ENCODE results near the gene C1orf94. TPM values are rescaled to one million over a fixed set of nuclear protein-coding genes. Genes with fewer than 3 reads are reported as not detected.

The C1orf94 gene
- total RNA-seq, 1 experiment from 2014 or later: 6.0 TPM

DNA sequence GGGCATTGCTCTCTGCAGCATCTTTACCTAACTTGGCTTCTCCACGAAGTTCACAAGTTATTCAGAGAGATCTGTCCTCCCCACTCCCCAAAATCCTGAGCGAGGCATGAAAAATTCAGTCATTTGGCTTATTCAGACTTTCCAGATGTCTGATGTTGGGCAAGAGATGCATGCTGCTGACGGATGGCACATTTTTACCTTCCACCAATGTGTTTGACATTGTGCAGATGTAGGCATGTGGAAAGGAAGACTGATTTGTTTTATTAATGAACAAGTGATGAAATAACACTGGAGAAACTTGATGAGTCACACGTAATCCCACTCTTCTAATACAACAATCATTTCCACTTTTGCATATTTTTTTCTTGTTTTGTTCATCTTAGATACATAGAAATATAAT, 86.7 kb downstream of the C1orf94 start:
- CTCF ChIA-PET: no interaction called here
- H3K36me3 Mint-ChIP-seq: no peaks in the 10 kb centered on the region
- DNase-seq (ENCODE audit: low spot score): no peak
- peaks cover 14% of the 10 kb centered on the region for H3K4me1 Mint-ChIP-seq
- TF ChIP-seq, protein P1, sequence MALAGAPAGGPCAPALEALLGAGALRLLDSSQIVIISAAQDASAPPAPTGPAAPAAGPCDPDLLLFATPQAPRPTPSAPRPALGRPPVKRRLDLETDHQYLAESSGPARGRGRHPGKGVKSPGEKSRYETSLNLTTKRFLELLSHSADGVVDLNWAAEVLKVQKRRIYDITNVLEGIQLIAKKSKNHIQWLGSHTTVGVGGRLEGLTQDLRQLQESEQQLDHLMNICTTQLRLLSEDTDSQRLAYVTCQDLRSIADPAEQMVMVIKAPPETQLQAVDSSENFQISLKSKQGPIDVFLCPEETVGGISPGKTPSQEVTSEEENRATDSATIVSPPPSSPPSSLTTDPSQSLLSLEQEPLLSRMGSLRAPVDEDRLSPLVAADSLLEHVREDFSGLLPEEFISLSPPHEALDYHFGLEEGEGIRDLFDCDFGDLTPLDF (CRISPR knock-in tag; IDR thresholded peaks at IDR 0.05): no peak
- TF ChIP-seq ZBTB21 (CRISPR knock-in tag; IDR thresholded peaks at IDR 0.05; ENCODE audit: borderline replicate concordance) (no peak), ZNF219 (CRISPR knock-in tag; IDR thresholded peaks at IDR 0.05; ENCODE audit: borderline replicate concordance) (no peak), CREB1 (CRISPR knock-in tag; IDR thresholded peaks at IDR 0.05) (no peak), CBFB (CRISPR knock-in tag; IDR thresholded peaks at IDR 0.05; ENCODE audit: low read depth) (no peak), RELA (CRISPR knock-in tag; IDR thresholded peaks at IDR 0.05; ENCODE audit: borderline replicate concordance) (no peak), ZNF423 (CRISPR knock-in tag; IDR thresholded peaks at IDR 0.05) (no peak), CREM (CRISPR knock-in tag; IDR thresholded peaks at IDR 0.05) (no peak), NFYB (CRISPR knock-in tag; conservative IDR thresholded peaks at IDR 0.05; ENCODE audit: low read depth) (no peak), HMGA2 (CRISPR knock-in tag; IDR thresholded peaks at IDR 0.05) (no peak), ZNF317 (CRISPR knock-in tag; IDR thresholded peaks at IDR 0.05; ENCODE audit: borderline replicate concordance, low read depth) (no peak), SMAD3 (CRISPR knock-in tag; IDR thresholded peaks at IDR 0.05; ENCODE audit: borderline replicate concordance) (no peak), MXD4 (CRISPR knock-in tag; IDR thresholded peaks at IDR 0.05; ENCODE audit: borderline replicate concordance) (no peak)
- TF ChIP-seq, protein P2, sequence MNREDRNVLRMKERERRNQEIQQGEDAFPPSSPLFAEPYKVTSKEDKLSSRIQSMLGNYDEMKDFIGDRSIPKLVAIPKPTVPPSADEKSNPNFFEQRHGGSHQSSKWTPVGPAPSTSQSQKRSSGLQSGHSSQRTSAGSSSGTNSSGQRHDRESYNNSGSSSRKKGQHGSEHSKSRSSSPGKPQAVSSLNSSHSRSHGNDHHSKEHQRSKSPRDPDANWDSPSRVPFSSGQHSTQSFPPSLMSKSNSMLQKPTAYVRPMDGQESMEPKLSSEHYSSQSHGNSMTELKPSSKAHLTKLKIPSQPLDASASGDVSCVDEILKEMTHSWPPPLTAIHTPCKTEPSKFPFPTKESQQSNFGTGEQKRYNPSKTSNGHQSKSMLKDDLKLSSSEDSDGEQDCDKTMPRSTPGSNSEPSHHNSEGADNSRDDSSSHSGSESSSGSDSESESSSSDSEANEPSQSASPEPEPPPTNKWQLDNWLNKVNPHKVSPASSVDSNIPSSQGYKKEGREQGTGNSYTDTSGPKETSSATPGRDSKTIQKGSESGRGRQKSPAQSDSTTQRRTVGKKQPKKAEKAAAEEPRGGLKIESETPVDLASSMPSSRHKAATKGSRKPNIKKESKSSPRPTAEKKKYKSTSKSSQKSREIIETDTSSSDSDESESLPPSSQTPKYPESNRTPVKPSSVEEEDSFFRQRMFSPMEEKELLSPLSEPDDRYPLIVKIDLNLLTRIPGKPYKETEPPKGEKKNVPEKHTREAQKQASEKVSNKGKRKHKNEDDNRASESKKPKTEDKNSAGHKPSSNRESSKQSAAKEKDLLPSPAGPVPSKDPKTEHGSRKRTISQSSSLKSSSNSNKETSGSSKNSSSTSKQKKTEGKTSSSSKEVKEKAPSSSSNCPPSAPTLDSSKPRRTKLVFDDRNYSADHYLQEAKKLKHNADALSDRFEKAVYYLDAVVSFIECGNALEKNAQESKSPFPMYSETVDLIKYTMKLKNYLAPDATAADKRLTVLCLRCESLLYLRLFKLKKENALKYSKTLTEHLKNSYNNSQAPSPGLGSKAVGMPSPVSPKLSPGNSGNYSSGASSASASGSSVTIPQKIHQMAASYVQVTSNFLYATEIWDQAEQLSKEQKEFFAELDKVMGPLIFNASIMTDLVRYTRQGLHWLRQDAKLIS (CRISPR knock-in tag; IDR thresholded peaks at IDR 0.05; ENCODE audit: borderline replicate concordance): no peak
- ATAC-seq: no peak
- POLR2A ChIA-PET: no interaction called here
- H3K27me3 Mint-ChIP-seq (ENCODE audit: low read depth): peaks cover 22% of the 10 kb centered on the region
- H3K9me3 Mint-ChIP-seq: no peaks in the 10 kb centered on the region
- H3K4me3 Mint-ChIP-seq: no peak overlapping the region
- H3K27ac Mint-ChIP-seq: no peak overlapping the region

DNA sequence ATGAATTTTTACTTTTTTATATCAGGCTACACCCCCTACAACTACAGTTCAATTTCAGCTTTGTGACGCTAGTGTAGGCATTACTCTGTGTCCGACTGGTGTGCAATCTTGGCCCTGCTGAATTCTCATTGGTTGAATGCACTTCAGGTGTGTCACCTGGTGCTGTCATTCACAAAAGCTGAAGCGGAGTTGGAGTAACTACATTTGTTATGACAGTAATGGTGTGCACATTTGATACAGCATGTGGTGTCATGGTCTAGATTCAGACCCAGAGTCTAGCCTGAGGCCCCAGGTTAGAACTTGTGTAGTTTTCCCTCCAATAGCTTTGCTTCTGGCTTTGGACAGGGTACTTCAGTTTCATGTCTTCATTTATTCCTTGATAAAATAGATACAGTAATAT, 88.7 kb downstream of the C1orf94 start:
- ChIA-PET POLR2A (no interaction called here), CTCF (interaction anchor here (1.0 to 1.2 kb wide), 2 partner anchors 155 to 332 kb away, joined by 3 read pairs; no protein-coding TSS in a partner anchor)
- Mint-ChIP-seq H3K4me3 (no peak overlapping the region), H3K9me3 (no peaks in the 10 kb centered on the region), H3K27me3 (ENCODE audit: low read depth) (peaks cover 32% of the 10 kb centered on the region), H3K36me3 (no peaks in the 10 kb centered on the region), H3K27ac (no peak overlapping the region), H3K4me1 (peaks cover 14% of the 10 kb centered on the region)
- TF ChIP-seq ETV6 (CRISPR knock-in tag; IDR thresholded peaks at IDR 0.05) (no peak), JAZF1 (CRISPR knock-in tag; IDR thresholded peaks at IDR 0.05) (no peak), ZNF138 (CRISPR knock-in tag; conservative IDR thresholded peaks at IDR 0.05) (no peak), SMAD4 (CRISPR knock-in tag; IDR thresholded peaks at IDR 0.05) (no peak), NR2C2 (CRISPR knock-in tag; IDR thresholded peaks at IDR 0.05) (no peak), ZNF121 (CRISPR knock-in tag; IDR thresholded peaks at IDR 0.05) (no peak), ATF1 (CRISPR knock-in tag; IDR thresholded peaks at IDR 0.05) (no peak), ZNF416 (CRISPR knock-in tag; IDR thresholded peaks at IDR 0.05) (no peak), TEAD4 (CRISPR knock-in tag; IDR thresholded peaks at IDR 0.05) (no peak), ELF4 (CRISPR knock-in tag; IDR thresholded peaks at IDR 0.05; ENCODE audit: low read depth) (no peak)
- TF ChIP-seq, protein P3, sequence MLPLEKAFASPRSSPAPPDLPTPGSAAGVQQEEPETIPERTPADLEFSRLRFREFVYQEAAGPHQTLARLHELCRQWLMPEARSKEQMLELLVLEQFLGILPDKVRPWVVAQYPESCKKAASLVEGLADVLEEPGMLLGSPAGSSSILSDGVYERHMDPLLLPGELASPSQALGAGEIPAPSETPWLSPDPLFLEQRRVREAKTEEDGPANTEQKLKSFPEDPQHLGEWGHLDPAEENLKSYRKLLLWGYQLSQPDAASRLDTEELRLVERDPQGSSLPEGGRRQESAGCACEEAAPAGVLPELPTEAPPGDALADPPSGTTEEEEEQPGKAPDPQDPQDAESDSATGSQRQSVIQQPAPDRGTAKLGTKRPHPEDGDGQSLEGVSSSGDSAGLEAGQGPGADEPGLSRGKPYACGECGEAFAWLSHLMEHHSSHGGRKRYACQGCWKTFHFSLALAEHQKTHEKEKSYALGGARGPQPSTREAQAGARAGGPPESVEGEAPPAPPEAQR (CRISPR knock-in tag; IDR thresholded peaks at IDR 0.05): no peak
- TF ChIP-seq, protein P4, sequence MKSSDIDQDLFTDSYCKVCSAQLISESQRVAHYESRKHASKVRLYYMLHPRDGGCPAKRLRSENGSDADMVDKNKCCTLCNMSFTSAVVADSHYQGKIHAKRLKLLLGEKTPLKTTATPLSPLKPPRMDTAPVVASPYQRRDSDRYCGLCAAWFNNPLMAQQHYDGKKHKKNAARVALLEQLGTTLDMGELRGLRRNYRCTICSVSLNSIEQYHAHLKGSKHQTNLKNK (CRISPR knock-in tag; IDR thresholded peaks at IDR 0.05): no peak
- TF ChIP-seq, protein P5, sequence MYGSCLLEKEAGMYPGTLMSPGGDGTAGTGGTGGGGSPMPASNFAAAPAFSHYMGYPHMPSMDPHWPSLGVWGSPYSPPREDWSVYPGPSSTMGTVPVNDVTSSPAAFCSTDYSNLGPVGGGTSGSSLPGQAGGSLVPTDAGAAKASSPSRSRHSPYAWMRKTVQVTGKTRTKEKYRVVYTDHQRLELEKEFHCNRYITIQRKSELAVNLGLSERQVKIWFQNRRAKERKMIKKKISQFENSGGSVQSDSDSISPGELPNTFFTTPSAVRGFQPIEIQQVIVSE (CRISPR knock-in tag; IDR thresholded peaks at IDR 0.05; ENCODE audit: borderline replicate concordance): no peak
- DNase-seq (ENCODE audit: low spot score): no peak
- no peak for ATAC-seq

All from WTC11 (cell line).